Mononuclear cell (primary cell): Measurements from ENCODE around the gene FAM110C. TPM values are rescaled to one million over a fixed set of nuclear protein-coding genes. Genes with fewer than 3 reads are reported as not detected.
A peak's percentile ranks its signal among the peaks of the same experiment; 100 is the strongest.

Experiments used
- H3K27me3 ChIP-seq: 2 replicates; pipeline ENCODE4 v1.6.0; 2011; ENCODE audit warnings: low read length, control low read depth; ENCODE audit not compliant: insufficient read depth
- H3K4me1 ChIP-seq: 2 replicates; pipeline ENCODE4 v1.5.1; 2011; ENCODE audit warnings: mild to moderate bottlenecking, low read length, control low read depth; ENCODE audit not compliant: insufficient read depth
- H3K4me3 ChIP-seq: 2 replicates; pipeline ENCODE4 v1.5.1; 2011; ENCODE audit warnings: mild to moderate bottlenecking, low read length, moderate library complexity
- H3K9me3 ChIP-seq: 2 replicates; pipeline ENCODE4 v1.5.1; 2011; ENCODE audit warnings: low read depth, mild to moderate bottlenecking, control low read depth, low read length
- total RNA-seq: library from RNA; depleted of rRNA; stranded (reverse); fragments of >200 nt; gene quantifications from one replicate; pipeline ENCODE4 v1.2.3, GENCODE V29; 2012

The FAM110C gene
- total RNA-seq, 1 donor, result 0.52 TPM

DNA sequence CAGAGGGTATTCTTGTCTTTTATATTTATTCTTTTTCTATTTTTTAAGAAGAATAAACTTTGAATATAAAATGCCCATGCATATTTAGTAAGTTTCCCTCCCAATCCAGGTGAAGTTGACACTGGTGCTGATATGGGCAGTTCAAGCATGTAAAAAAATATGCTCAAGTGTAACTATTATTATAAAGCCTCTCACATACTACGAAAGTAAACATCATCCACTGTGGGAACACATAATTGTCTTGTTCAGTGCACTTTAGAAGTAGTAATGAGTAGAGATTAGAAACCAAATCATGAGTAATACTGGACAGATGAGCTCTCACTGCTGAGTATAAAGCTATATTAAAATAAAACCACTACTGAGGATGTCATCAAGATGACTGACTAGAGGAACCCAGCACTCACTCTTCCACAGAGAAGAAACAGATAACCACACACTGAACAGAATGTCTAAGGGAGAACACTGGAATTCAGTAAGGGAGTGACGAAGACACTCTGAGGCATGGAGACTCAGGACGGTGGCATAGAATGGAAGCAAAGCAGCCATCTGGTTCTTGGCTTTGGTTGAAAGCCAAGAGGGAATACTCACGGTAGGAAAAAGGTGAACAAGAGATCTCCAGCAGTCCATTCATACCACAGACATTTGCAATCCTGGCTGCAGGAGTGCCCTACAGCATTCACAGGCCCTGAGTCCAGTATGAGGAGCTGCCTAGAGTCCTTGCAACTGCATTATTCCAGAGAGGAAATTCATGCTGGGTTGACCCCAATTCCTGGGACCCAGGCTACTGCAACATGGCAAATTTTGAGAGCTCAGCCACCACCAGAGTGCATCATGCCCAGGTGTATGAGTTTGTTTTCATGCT, 9.5 kb upstream of the FAM110C start:
- Histone ChIP-seq H3K9me3 (peaks cover 5% of the 10 kb centered on the region), H3K4me3 (no peak overlapping the region), H3K27me3 (peaks cover 6% of the 10 kb centered on the region), H3K4me1 (no peaks in the 10 kb centered on the region)

DNA sequence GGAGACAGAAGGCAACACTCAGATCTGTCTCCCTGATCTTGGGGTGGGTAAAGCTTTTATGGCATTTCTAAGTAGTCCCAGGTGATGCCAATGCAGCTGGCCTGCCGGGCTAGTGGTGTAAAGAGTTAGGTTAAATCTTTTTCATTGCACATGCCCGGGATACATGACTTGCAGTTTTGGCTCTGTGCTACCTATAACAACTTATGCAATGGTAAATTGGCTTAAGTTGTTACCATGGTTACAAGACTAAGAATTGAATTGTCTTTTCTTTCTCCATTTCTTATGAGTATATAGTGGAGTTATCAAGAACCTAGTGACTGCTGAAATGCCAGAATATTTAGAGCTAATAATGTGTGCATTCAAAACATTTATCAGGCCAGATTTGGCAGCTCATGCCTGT, 5.3 kb upstream of the FAM110C start:
- H3K9me3 ChIP-seq, result no peaks in the 10 kb centered on the region
- peaks cover 2% of the 10 kb centered on the region for H3K4me1 ChIP-seq
- H3K4me3 ChIP-seq, result no peak overlapping the region
- H3K27me3 ChIP-seq, result peaks cover 25% of the 10 kb centered on the region

- peaks cover 45% of the 10 kb centered on the region for H3K27me3 ChIP-seq
- H3K9me3 ChIP-seq, result no peaks in the 10 kb centered on the region
- no peak overlapping the region for H3K4me3 ChIP-seq
- H3K4me1 ChIP-seq, result peaks cover 15% of the 10 kb centered on the region
Measured at GRCh38 chr2:47737-48136, 1.4 kb upstream of the FAM110C start.

DNA sequence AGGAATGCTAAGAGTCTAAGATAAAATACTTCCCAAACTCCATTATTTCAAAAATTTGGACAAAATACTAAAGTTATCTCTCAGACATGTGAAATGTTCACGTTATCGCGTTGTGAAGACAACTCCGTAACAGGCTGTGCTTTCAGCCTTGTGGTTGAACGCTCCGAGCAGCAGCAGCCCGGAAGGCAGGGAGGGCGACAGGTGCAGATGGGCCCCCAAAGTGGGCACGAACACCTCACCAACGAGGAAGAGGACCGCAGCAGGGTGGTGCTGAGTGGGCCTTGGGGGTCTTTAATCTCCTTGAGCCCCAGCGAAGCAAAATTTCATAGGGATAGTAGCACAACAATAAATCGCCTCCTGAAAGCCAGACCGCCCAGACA, 1.0 kb upstream of the FAM110C start:
- Histone ChIP-seq H3K9me3 (no peaks in the 10 kb centered on the region), H3K27me3 (peaks cover 45% of the 10 kb centered on the region), H3K4me3 (no peak overlapping the region), H3K4me1 (peaks cover 15% of the 10 kb centered on the region)

DNA sequence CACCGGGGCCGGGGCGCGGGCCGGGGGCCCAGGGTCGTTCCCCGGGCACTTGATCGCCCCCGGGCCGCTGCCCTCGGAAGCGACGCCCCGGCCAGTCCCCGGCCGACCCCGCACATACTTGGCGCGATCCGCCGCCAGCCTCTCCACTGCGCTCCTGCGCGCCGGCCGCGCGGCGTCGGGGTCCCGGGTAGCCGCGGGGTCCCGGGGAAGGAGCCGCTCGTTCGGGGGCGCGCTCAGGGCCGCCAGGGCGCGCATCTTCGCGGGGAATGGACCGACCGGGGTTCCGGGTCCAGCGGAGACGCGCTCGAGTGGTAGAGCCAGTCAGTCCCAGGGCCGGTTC, 204 bp downstream of the FAM110C start:
- Histone ChIP-seq H3K27me3 (peaks cover 41% of the 10 kb centered on the region), H3K4me1 (peaks cover 15% of the 10 kb centered on the region), H3K9me3 (no peaks in the 10 kb centered on the region), H3K4me3 (peak overlapping the region; percentile 30)

GRCh38 chr2:45342-46130, 769 bp downstream of the FAM110C start:
- H3K4me1 ChIP-seq, result peaks cover 15% of the 10 kb centered on the region
- no peaks in the 10 kb centered on the region for H3K9me3 ChIP-seq
- H3K27me3 ChIP-seq, result peaks cover 41% of the 10 kb centered on the region
- peak overlapping the region; percentile 30 for H3K4me3 ChIP-seq

DNA sequence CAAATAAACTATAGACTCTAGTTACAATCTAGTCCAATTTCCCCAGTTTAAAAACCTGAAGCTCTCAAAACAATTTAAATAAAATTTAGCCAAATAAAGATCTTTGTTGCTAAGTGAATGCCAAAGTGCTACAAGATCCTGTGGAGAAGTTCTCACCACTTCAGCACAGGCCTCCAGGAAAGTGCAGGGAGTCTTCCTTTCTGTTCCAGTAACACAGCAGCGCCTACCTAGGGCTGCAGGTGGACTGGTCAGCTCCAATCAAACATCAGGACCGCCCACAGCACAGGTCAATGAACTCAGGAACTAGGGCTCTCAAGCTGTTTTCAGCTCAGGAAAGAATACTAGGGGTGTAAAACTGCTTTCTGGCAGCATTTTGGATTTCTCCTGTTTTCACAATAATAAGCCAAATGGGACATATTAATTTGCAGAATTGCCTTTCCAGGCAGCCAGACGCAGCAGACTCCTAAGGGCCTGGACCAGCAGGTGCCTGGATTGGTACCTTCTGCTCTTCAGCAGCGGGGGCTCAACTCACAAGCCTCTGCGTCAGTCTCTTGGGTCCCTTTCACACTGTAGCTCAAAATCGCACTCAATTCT, 1.5 kb downstream of the FAM110C start:
- Histone ChIP-seq H3K4me1 (peaks cover 15% of the 10 kb centered on the region), H3K9me3 (no peaks in the 10 kb centered on the region), H3K27me3 (peaks cover 39% of the 10 kb centered on the region), H3K4me3 (no peak overlapping the region)

DNA sequence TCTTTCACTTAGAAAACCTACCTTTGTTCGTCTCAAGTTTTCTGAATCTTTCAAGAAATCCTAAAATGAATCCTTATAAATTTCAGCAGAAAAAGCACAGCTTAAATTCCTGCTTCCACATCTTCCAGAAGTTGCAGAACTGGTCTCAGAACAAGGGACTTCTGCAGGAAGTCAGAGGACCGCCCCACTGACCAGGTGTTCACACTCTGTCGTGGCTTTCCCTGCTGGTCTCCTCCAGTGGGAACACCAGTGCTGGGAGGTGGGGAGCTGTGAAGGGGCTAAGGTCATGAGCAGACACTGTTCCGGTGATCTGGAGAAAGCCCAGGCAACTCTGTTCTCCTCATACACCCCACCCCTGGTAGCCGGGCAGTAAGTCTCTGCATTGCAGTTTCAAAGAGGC, 3.5 kb downstream of the FAM110C start:
- Histone ChIP-seq H3K9me3 (no peaks in the 10 kb centered on the region), H3K4me1 (peaks cover 15% of the 10 kb centered on the region), H3K4me3 (no peak overlapping the region), H3K27me3 (peaks cover 30% of the 10 kb centered on the region)

GRCh38 chr2:40465-40864, 5.8 kb downstream of the FAM110C start:
- Histone ChIP-seq H3K9me3 (no peaks in the 10 kb centered on the region), H3K27me3 (peaks cover 19% of the 10 kb centered on the region), H3K4me1 (peaks cover 7% of the 10 kb centered on the region), H3K4me3 (no peak overlapping the region)

DNA sequence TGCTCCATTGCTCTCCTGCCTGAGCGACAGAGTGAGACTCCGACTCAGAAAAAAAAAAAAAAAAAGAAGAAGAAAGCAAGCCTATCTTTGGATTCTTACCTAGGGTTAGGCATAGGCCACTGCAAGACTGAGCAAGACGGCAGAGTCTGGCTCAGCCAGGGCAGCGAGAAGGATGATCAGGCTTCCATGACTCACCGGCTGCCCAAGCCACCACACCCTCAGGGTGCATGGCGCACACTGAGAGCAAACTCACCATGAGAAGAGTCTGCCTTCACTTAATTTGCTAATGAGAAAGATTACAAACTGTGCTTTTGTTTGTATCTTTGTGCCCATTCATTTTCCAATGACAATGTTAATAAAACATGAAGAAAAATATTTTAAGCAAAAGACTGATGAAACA, 8.2 kb downstream of the FAM110C start:
- no peaks in the 10 kb centered on the region for H3K9me3 ChIP-seq
- no peaks in the 10 kb centered on the region for H3K27me3 ChIP-seq
- H3K4me3 ChIP-seq, result no peak overlapping the region
- H3K4me1 ChIP-seq, result peaks cover 8% of the 10 kb centered on the region

DNA sequence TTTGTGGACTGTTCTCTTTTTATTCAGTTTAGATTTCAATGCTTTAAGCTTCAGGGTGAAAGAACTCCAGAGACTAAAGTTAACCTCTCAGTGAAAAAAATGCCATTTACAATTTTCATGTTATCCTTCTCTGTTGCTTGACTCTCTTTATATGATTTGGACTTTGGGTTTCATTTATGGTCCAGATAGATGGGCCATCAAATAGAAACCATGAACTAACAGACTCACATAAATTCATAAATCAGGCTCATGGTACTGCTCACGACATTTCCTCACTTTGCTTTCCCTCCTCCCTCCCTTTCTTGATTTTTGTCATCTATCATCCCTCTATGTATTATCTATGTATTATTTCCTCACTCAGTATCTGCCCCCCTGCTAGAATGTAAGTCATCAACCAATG, 10.0 kb downstream of the FAM110C start:
- H3K4me3 ChIP-seq, result no peak overlapping the region
- H3K4me1 ChIP-seq, result peaks cover 8% of the 10 kb centered on the region
- H3K9me3 ChIP-seq, result no peaks in the 10 kb centered on the region
- no peaks in the 10 kb centered on the region for H3K27me3 ChIP-seq

DNA sequence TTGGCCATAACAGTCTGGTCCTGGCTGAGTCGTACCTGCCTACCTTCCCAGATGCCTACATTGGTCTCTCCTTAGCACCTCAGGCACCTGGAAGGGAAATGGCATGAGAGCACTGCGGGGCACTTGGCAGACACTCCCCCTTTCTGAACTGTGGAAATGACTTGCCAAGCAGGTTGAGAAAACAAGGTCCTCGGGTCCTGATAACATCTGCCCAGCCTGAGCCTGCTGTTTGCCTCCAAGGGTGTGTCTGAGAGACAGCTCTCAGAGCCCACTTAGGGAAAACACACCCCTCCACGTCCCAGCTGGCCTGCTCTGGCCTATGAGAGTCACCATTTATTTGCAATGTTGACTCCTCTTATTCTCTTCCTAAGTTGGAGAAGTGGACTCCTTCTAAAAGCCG, 10.5 kb downstream of the FAM110C start:
- Histone ChIP-seq H3K4me1 (peaks cover 8% of the 10 kb centered on the region), H3K27me3 (no peaks in the 10 kb centered on the region), H3K9me3 (no peaks in the 10 kb centered on the region), H3K4me3 (no peak overlapping the region)

- peaks cover 12% of the 10 kb centered on the region for H3K4me1 ChIP-seq
- H3K9me3 ChIP-seq, result no peaks in the 10 kb centered on the region
- no peaks in the 10 kb centered on the region for H3K27me3 ChIP-seq
- no peak overlapping the region for H3K4me3 ChIP-seq
Measured at GRCh38 chr2:33620-34019, 12.7 kb downstream of the FAM110C start.

GRCh38 chr2:32068-32467, 14.2 kb downstream of the FAM110C start:
- H3K27me3 ChIP-seq, result no peaks in the 10 kb centered on the region
- H3K4me3 ChIP-seq, result no peak overlapping the region
- H3K4me1 ChIP-seq, result peaks cover 15% of the 10 kb centered on the region
- H3K9me3 ChIP-seq, result no peaks in the 10 kb centered on the region

- Histone ChIP-seq H3K4me3 (no peak overlapping the region), H3K27me3 (no peaks in the 10 kb centered on the region), H3K4me1 (peaks cover 16% of the 10 kb centered on the region), H3K9me3 (no peaks in the 10 kb centered on the region)
Measured at GRCh38 chr2:29253-29652, 17.1 kb downstream of the FAM110C start.
